GM12872 (cell line): Measurements from ENCODE around the gene NEUROG1.

Source experiments
- CTCF ChIP-seq: IDR thresholded peaks from 3 replicates; pipeline ENCODE4 v1.5.1; 2011; ENCODE audit warnings: low read depth, mild to moderate bottlenecking, low read length, moderate library complexity; ENCODE audit not compliant: insufficient read depth

The NEUROG1 gene

DNA sequence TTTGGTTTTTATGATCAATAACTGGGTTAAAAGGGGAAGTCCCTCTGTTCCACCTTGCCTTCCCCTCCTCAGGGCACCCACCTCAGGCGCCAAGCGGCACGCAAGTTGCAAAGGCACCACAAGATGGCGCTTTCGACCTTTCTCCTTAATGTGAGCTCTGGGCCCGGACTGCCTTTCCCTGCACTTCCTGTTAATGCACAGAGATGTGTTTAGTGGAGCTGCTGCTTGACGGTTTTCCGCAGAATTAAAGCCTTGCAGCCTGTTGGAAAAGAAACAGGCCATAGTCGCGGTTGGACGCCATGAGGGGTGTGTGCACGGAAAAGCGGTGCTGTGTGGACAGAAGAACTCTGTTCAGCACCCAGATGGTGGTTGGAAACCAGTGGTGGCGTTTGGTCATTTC lies 25.1 kb upstream of the NEUROG1 start:
- peak; percentile 85 for TF ChIP-seq CTCF

DNA sequence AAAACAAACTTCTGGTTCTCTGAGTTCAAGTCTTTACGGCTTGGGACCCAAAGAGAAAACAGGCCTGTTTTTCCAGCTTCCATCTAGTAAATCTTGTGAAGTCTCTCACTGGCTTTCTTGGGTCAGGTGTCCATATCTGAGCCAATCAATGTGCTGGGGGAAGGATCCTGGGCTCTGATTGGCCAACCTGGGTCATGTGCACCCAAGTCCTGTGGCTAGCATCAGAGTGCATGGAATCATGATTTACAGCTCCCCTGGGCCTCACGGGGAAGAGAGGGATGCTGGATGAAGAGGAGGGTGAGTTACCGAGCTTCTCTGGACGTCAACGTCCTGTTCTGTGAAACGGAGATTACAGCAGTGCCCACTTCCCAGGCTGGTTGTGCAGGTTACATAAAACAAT lies 23.6 kb upstream of the NEUROG1 start:
- no peak for TF ChIP-seq CTCF

DNA sequence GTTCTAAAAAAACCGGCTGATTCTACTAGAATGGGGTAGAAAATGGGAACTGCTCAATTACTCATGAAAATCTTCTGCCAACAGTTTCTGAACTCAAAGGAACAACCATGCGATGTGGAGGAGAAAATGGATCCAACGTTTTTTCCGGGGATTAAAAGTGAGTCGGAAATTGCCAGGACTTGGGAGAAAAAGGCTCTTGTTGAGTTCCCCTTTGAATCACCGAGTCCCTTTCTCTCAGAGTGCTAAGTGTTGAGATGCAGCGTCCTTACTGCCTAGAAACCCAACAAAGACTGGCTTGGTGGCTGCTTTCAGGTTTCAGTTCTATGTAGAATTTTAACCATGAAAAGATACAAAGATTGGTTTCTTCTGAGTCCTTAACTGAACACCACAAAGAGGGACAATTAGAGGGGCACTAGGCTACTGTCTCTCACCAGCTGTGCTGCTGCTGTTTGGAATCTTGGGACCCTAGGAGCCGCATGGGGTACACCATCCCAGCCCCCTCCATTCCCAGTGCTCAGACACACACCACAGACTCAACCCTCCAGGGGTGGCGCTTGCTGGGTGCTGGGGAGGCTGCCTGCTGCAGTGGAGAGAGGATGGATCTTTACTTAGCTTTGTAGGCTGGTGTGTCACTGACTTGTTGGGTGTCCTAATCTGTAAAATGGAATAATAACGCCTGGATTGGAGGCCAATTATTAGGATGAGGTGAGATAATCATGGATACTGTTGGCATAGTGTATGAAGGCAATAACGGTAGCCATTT lies 21.5 kb upstream of the NEUROG1 start:
- TF ChIP-seq CTCF, result no peak

DNA sequence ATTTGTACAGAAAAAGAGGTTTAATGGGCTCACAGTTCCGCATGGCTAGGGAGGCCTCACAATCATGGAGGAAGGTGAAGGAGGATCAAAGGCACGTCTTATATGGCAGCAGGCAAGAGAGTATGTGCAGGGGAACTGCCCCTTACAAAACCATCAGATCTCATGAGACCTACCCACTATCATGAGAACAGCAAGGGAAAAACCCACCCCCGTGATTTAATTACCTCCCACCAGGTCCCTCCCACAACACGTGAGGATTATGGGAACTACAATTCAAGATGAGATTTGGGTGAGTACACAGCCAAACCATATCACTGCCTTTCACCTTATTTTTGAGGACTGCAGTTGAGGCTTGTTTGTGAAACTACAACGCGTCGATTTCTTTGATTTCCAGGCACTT lies 20.9 kb upstream of the NEUROG1 start:
- no peak for TF ChIP-seq CTCF

DNA sequence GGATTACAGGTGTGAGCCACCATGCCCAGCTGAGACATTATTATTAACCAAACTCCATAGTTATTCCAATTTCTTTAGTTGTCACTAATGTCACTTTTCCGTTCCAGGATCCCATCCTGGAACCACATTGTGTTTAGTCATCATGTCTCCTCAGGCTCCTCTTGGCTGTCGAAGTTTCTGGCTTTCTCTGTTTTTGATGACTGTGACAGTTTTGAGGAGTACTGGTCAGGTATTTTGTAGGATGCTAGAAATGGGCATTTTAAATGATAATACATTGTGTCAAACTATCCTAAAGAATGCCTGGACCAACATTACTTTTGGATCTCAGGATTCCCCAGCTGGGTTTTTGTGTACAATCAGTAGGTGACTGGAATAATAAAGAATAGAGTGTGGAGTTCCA lies 19.8 kb upstream of the NEUROG1 start:
- no peak for TF ChIP-seq CTCF

GRCh38 chr5:135553688-135554462 lies 18.1 kb upstream of the NEUROG1 start:
- no peak for TF ChIP-seq CTCF

GRCh38 chr5:135551593-135552447 lies 16.1 kb upstream of the NEUROG1 start:
- peak; percentile 81 for TF ChIP-seq CTCF
